SKM-1 (cell line): ENCODE results near the gene PRG3.
"Not testable (repeated sequence)": the region's sequence is repeated elsewhere in the genome, so short reads cannot be mapped to it uniquely, and the experiment has no call there.

Source experiments
- DNase-seq: peaks from one replicate; lab custom pipeline; 2025; ENCODE audit not compliant: unreplicated experiment; lab: John Stamatoyannopoulos, UW

PRG3 gene

DNA sequence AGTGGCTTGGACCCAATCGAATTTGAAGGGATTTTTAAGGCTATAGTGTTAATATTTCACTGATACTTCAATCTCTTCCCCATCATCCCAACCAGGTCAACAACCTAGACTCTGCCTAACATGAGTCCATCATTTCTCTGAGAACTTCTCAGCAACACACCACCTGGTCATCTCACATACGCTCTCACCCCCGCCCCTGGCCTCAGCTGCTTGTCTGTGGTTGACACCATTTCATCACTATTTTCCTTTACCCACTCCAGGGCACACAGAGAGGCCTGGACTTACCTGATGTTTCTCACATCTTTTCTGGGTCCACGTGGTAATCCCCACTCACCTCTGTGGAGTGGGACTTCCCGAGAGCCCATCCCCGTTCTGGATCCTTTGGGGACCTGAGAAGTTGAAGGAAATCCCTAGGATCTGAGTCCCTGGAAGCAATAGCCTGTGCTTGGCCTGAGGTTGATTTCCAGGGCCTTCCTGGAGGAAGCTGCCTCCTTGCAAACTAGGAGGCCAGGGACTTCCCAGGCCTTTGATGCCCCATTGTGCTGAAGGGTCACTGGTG, 39.6 kb downstream of the PRG3 start:
- no peak for DNase-seq

GRCh38 chr11:57340039-57340615, 40.8 kb downstream of the PRG3 start:
- no peak for DNase-seq

- DNase-seq = no peak
These were observed 41.6 kb downstream of the PRG3 start for GRCh38 chr11:57339328-57339727.

DNA sequence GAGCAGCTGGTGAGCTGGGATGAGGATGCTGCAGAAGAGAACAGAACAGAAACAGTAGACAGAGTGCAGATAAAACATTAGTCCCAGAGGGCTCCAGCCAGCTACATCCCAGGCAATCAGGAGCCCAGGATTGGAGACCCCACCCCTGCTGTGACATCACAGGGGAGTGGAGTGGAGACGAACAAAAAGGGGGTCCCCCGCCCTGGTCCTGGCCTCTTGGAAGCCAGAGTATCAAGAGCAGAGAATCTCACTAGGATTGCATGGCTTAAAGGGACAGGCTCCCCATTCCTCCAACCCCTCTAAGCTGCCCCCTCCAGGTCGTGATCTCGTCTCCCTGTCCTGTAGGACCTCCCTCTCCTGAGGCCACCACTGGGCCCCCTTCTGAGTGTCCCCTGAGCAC, 42.8 kb downstream of the PRG3 start, which contains the start of gene P2RX3:
Gene P2RX3, plus strand, starts transcription at position 211 of the 400 bp plus-strand sequence. CDS start 199 bp downstream, outside the sequence.
- no peak for DNase-seq

DNA sequence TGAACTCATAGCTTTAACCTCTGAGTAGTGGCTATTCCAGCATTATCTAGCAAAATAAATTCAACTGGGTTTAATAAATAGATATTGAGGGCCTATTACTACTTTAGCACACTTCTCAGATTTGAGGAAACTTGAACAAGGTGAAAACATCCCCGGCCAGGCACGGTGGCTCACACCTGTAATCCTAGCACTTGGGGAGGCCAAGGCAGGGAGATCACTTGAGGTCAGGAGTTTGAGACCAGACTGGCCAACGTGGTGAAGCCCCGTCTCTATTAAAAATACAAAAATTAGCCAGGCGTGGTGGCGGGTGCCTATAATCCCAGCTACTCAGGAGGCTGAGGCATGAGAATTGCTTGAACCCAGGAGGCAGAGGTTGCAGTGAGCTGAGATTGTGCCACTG, 44.1 kb downstream of the PRG3 start:
- DNase-seq = not testable (repeated sequence)

DNA sequence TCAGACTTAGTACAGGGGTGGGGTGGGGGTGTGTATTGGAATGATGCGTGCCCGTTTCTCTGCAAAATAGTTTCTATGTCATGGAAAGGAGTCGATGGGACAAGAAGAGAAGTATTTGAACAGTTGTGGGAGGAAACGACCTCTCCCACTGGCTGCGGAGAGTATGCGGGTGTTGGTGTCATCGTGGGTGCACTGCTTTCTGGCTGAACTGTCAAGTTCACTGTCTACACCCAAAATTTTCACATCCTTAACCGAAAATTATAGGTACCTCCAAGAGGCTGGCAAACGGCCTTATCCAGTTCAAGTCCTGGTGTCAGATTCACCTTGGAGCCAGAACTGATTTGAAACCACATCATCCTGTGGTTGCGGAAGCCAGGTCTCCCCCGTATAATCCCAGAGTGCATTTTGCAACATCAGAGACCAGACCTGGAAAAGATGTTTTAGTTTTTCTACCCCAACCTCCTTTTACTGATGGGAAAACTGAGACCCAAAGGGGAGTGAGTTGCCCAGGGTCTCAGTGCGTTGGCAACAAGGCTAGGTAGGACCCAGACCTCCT, 44.8 kb downstream of the PRG3 start:
- no peak for DNase-seq

- peak; percentile 76 for DNase-seq
These were observed 45.4 kb downstream of the PRG3 start, which contains the start of gene SSRP1 for GRCh38 chr11:57335343-57336110. SSRP1 (minus strand) TSS chr11:57335892; CDS start chr11:57335121, 771 bp downstream.

DNA sequence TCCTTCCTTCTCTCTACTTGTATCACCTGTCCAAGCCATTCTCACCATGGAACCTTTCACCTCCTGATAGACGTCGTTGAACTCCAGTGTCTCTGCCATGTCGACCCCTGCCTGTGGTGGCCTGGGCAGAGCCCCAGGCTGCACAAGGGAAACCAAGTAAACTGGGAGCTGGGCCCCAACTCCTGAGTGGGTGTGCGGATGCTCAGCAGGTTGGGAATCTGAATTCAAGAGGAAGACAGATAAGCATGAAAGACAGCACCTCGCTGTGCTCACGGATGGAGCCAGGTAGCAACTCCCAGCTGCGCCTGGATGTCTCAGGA, 46.0 kb downstream of the PRG3 start:
- no peak for DNase-seq

DNA sequence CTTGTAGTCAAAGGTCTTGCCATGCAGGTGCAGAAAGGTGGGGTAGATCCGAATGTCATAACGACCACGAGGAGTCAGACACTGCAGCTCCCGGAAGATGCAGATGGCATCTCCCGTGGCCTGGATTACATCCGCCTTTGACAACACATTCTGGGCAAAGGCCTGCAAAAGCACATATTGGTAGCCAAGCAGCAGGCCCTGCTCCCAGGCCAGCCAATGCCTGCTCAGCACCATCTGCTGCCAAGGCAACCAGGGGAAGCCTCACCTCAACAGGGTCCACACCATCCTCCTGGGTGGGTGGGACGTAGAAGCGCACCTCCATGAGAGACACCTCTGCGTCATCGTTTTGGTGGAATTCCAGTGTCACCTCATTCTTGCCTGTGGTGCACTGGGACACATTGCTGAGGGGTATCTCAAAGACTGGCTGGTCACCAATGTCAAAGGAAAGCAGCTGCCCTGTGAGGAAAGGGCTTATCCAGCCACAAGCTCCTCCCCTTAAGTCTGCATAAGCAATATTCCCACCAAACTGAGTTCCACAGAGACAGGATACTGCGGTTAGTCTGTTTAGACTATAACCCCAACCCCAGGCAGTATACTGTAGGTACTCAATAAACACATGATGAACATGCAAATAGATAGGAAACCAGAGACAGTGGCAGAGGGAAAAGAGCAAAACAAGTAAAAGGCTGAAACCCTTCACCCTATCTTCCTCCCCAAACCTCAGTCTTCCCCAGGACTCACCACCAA, 48.1 kb downstream of the PRG3 start:
- no peak for DNase-seq

DNA sequence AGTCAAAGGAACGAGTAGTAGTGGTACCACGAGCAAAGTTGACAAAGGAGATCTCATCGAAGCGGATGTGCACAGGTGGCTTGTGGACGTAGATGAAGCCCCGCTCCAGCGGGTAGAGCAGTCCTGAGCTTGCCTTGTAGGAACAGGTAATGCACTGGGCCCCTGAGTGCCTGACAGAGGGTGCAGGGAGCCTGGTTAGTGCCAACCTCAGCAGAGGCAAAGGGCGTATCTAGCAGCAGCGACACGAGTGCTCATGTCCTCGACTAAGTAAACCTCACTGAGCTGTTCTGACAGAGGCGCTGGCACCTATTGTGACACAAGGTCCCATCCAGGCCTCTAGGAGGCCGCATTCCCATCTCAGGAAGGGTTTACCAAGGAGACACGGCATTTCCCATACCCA, 49.2 kb downstream of the PRG3 start:
- no peak for DNase-seq

DNA sequence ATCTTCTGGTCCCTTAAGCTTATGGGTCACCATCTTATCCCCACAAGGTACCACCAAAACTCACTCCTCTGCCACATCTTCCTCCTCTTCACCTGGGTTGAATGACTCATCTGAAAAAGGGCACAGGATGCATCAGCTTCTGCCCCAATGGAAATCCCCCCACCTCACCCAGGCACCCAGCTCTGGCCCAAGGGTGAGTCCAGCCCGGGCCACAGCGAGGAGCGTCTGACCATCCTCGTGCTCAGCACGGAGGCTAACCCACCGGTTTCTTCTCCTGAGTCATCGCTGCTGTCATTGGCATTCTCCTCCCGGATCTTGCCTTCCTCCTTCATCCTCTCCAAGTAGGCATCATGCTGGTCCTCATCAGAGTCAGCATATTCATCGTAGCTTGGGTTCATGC, 50.9 kb downstream of the PRG3 start:
- no peak for DNase-seq

GRCh38 chr11:57327721-57328120, 53.2 kb downstream of the PRG3 start:
- no peak for DNase-seq
